Measurements from ENCODE around the gene LRRC42.

Gene LRRC42

GRCh38 chr1:54004481-54005049, 58.4 kb downstream of the LRRC42 start:
- no peak for DNase-seq (ENCODE audit: low spot score)

DNA sequence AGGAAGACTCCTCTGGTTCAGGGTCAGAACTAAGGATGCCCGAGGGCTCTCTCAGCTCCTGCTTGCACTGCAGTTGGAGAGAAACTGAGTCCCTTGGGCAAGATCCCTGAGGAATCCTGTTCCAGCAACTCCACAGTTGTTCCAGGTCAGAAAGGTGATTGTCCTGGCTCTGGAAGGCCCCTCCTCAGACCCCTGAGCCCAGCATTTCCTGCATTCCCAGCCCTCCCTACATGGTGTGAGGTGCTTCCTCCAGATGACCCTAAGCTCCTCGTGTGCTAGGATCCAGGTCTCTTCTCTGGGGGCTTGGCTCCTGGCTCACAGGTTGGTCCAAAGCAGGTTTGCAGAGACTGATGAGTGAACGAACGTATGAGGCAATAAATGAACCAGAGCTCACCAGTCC, 60.4 kb downstream of the LRRC42 start:
- no peak for DNase-seq (ENCODE audit: low spot score)

DNA sequence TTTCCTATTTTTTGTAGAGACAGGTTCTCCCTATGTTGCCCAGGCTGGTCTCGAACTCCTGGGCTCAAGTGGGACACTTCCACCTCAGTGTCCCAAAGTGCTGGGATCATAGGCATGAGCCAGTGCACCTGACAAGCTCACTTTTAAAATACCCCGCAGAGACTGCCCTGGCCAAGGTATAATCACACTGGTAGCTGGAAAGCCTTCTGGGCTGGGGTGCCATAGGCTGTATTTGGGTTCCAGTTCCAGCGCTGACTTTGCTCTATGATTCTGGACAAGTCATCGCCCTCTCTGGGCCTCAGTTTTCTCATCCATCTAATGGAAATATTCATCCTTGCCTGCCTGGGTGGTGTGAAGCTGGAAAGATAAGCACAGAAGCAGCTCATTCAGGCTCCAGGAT, 61.5 kb downstream of the LRRC42 start:
- no peak for DNase-seq (ENCODE audit: low spot score)

DNA sequence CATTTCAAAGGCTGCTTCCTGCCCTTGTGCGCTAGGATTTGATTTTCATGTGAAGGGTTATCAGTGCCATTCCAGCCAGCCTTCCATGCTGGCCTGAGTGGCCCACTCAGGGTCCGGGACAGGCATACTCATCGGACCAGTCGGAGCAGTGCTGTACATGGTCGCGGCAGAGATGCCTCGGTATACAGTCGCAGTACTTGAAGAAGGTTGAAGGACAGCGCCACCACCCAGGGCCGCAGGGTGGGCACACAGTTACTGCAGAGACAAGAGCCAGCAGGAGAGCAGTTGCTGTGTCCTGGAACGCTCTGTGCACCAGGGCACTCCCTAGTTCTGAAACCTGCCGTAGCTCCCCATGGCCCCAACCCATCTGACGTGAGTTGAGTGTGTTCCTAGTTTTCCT, 62.7 kb downstream of the LRRC42 start:
- no peak for DNase-seq (ENCODE audit: low spot score)

- no peak for DNase-seq (ENCODE audit: low spot score)
These were observed 63.3 kb downstream of the LRRC42 start for GRCh38 chr1:54009406-54009805.

DNA sequence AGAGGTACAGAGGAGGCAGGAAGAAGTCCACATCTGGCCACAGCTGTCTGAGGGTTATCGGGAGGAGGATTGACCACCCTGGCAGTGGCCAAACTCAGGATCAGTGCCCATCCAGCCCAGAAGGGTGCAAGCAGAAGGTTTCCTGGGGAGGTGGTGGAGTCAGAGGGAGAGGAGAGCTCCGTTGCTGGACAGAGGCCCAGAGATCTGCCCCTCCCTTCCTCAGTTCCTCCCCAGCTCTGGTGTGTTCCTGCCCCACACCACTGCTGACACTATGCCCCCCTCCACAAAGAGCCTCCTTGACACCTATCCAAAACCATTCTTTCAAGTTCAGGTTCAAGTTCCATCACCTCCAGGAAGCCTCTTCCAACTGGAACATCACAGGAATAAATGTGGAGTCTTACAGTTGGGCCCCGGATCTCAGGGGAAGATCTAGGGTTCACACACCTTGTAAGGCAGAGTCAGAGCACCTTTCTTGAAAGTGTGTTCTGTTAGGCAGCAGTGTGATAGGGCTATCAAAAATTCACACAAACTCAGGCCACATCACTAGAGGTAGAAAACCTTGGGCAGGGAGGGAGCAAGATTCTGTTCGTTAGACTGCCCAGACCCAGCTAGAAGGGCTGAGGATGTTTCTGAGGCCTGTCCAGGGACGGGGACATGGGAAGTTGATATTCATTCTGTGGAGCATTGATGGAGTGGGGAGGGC, 64.4 kb downstream of the LRRC42 start:
- DNase-seq (ENCODE audit: low spot score) = no peak

DNA sequence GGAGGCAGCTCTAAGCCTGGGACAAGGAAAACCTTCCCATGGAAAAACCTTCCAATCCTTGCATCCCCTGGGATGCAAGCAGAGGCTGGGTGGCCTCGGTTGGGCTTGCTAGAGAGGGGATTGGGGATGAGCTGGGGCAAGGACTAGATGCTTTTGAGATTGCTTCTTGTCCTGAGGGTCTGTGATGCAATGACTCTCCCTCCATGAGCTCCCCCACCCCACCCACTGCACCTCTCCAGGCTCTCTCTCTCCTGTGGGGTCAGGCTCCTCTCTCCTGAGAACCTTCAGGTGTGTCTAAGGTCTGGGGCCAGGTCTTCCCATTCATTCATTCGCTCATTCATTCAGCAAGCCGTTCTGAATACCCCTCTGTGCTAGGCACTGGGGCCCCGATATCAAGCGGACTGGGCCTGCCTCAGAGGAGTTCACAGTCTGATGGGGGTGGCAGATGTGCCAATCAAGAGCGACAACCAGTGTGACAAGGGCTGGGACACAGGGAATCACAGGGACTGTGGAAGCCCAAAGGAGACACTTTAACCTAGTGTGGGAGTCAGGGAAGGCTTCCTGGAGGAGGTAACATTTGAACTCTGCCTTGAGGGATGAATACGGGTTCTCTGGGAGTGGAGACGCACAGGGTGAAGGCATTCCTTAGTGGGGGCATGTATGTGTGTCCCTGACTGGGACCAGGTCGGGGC, 65.3 kb downstream of the LRRC42 start:
- DNase-seq (ENCODE audit: low spot score) = no peak

DNA sequence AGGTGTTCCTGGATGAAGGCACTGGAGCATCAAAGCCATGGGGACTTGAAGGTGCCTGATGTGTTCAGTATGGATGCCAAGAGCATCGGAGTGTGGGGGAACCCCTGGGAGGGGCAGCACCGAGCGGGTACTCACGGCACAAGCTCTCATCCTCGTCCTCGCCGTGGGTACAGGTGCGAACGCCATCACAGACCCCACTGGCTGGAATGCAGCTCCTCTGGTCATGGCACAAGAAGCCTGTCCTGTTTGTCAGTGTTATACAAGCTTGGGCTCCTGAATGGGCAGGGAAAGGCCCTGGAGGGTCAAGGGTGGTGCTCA, 65.8 kb downstream of the LRRC42 start:
- DNase-seq (ENCODE audit: low spot score) = no peak

GRCh38 chr1:54012863-54013262, 66.7 kb downstream of the LRRC42 start:
- no peak for DNase-seq (ENCODE audit: low spot score)

DNA sequence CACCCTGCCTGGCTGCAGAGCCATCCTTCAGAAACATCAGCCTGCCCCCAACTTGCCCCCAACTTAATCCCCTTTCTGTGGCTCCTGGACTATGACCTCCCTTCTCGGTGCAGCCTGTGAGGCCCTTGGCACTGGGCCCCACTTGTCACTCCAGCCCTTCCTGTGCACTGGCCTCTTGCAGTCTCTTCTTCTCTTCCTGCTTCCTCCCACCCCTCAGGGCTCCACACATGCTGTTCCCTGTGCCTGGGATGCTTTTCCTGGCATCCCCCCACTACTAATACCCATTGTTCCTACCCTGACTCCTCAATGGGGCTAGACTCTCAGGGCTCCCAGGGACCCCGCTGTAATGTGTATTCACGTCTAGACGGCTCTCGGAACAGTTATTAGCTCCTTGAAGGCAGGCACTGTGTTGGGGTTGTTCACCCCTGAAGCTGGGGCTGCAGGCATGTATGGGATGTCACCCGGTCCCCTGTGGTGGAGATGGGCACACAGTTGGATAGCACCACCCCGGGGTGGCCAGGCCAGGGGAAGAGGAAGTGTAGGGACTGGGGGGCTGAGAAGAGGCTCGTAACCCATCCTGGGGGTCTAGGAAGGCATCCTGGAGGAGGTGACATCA, 67.4 kb downstream of the LRRC42 start:
- DNase-seq (ENCODE audit: low spot score) = no peak

DNA sequence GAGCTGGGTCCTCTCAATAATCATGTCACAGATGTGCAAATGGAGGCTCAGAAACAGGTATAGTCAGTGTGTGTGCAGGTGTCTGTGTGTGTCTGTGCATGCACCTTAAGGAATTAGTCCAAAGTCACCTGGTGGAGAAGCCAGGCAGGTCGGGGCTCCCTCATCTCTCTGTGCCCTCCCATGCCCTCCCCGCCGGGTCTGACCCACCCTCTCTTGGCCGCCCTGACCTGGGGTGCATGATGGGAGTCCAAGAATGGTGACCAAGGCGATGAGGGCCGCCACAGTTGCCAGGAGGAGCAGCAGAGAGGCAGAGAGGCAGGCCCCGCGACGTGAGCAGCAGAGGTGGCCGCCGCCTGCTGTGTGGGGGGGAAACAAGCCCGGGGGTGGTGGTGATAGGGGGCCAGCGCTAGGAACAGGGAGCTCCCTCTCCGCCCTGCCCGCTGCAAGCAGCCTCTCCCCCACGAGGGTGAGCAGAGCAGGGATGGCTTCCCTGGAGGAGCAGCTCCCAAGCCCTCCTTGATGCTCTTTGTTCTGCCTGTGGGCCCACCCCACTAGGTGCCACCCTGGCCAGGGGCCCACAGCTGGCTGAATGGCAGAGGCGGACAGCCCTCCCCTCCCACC, 68.0 kb downstream of the LRRC42 start:
- no peak for DNase-seq (ENCODE audit: low spot score)

DNA sequence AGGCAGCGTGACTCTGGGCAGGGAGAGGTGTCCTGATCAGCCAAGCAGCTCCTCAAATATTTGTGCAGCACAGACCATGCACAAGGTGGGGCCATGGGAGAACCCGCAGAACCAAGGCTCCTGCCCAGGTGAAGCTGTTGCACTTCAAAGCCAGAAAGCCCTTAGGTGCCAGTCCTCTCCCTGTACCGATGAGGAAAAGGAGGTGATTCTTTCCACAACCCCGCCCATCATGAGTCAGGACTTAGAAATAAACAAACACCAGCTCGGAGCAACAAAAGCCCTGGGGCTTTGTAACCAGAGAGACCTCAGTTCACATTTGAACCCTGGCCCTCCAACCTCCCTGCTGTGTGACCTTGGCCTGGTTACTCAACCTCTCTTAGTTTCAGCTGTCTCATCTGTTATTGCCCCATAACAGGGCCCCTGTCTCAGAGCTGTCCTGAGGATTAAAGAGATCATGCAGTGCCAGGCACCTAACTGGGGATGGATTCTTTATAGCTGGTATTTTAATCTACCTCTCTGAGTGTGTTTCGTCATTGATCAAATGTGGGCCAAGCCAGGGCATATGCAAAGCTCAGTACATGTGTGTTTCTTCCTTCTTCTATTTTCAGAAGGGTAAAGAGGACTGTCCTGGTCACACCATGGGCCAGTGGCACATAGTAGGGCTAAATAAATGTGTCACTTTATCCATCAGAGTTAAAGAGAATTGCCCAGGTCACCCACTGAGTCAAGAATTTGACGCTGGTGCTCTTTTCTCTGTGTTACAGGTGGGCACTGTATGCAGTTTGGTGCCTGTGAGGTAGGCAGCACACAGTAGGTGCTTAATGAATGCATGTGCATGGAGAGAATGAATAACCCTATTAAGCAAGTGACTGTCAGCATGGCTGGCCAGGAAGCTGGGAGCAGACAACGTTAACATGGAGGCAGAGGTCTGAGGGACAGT, 70.5 kb downstream of the LRRC42 start:
- DNase-seq (ENCODE audit: low spot score) = no peak
